HG03378 (cell line): ENCODE data around the gene DYNC1H1.

ENCODE experiments used
- ATAC-seq: cut with Tn5 transposase; IDR thresholded peaks from one replicate; pipeline ENCODE4 v1.9.1; 2021; ENCODE audit warnings: mild to moderate bottlenecking, moderate library complexity; ENCODE audit not compliant: unreplicated experiment

Gene DYNC1H1

DNA sequence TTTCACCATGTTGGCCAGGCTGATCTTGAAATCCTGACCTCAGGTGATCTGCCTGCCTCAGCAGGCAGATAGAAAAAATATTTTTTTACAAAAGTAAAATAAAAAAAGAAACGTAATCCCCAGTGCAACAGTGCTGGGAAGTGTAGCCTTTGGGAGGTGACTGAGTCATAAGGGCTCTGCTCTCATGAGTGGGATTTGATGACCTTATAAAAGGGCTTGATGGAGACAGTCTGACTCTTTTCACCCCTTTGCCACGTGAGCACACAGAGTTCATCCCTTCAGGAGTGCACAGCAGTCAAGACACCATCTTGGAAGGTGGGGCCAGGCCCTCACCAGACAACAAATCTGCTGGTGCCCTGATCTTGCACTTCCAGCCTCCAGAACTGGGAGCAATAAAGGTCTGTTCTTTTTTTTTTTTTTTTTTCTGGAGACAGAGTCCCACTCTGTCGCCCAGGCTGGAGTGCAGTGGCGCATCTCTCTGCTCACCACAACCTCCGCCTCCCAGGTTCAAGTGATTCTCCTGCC, 24.7 kb upstream of the DYNC1H1 start:
- ATAC-seq = no peak

DNA sequence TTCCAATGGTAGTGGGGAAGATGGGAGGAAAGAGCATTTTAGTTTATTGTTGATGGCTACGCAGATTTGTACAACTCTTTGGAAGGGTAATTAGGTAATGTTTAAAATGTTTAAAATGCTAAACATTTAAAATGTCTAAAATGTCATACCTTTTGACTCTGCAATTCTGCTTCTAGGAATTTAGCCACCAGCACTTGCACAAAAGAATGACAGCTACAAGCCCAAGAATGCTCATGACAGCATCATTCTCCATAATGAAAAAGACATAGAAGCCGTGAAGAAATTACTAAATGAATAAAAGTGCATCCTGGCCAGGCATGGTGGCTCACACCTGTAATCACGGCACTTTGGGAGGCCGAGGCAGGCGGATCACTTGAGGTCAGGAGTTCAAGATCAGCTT, 19.9 kb upstream of the DYNC1H1 start:
- no peak for ATAC-seq

- ATAC-seq = no peak
Measured at GRCh38 chr14:101945171-101945570, 19.2 kb upstream of the DYNC1H1 start.

GRCh38 chr14:101947577-101947903, 16.8 kb upstream of the DYNC1H1 start:
- ATAC-seq = peak; percentile 1

DNA sequence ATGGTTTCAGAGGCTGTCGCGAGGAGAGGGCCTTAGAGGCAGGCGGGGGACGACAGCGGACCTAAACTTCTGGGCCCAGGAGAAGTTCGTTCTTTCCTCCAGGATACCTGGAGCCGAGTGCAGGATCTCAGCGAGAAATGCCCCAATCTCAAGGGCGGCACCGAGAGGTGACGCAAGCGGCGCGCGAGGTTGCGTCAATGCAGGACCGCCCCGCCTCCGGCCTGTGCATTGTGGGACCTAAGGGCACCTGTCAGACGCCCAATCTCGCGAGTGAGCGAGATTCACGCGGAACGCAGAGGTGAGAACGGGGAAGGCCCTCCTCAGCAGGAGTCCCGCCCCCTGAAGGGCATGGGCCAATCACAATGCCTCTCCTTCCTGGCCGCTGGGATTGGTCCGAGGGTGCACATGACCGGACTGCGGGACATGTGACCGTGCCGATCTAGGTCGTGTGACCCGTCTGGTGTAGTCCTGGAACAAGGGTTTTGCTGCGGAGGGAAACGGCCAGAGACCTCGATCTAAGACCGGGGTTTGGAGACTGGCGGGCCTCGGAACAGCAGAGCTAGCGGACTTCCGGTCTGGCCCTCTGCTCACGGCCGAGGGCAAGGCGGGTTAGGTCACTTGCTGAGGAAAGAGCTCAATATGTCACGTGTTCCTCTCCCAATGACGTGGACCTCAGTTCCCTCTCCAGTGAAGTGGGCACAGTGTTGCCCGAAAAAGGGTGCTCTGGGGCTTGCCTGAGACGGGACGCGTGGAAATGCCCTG, 16.3 kb upstream of the DYNC1H1 start:
- peak; percentile 95 for ATAC-seq

DNA sequence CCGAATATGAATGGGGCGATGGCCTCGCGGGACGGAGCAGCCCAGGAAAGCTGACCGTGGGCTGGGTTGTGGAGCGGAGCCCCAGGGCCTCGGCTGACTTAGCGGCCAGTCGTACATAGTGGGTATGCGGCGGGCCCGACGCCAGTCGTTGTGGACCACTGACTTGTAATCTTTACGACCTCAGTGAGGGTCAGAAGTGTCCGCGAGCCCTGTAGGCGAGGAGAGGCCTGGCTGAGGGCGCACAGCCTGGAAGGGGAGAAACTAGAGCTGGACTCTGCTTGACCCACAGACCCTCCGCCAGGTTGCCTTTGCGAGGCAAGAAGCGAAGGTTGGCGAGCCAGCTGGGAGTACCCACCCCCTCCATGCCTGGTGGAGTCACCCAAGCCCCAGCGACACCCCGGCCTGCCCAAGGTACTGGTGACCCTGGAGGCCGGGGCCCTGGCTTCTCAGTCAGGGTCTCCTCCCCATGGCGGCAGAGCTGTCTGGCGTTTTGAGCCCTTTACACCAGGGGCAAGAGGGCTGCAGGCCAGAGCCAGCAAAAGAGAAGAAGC, 15.6 kb upstream of the DYNC1H1 start:
- ATAC-seq = no peak

DNA sequence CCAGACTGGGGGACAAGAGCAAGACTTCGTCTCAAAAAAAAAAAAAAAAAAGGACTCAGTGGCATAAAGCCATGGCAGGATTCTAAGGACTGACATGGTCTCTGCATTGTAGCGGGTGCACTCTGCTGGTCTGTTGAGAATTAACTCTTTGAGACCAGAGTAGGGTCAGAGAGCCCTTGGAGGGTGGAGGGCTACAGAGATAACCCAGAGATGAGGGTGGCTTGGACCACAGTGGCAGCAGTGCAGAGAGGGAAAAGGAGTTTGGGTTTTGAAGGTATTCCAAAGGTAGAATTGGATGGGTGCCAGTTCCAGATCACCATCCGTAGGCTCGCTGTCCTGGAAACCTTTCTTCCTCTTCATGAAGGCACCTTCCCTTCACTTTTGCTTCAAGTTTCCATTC, 14.3 kb upstream of the DYNC1H1 start:
- ATAC-seq = no peak

- ATAC-seq = no peak
Measured at GRCh38 chr14:101950516-101951215, 13.7 kb upstream of the DYNC1H1 start.

GRCh38 chr14:101953151-101953550, 11.2 kb upstream of the DYNC1H1 start:
- no peak for ATAC-seq

DNA sequence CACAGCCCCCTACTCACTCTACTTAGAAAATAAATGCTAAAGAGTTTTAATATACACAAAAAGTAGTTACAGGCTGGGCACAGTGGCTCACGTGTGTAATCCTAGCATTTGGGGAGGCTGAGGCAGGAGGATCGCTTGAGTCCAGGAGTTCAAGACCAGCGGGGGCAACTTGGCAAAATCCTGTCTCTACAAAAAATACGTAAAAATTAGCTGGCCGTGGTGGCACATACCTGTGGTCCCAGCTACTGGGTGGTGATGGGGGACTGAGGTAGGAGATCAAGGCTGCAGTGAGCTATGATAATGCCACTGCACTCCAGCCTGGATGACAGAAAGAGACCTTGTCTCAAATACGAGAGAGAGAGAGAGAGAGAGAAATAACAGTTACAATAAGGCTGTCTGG, 9.9 kb upstream of the DYNC1H1 start:
- ATAC-seq = no peak

DNA sequence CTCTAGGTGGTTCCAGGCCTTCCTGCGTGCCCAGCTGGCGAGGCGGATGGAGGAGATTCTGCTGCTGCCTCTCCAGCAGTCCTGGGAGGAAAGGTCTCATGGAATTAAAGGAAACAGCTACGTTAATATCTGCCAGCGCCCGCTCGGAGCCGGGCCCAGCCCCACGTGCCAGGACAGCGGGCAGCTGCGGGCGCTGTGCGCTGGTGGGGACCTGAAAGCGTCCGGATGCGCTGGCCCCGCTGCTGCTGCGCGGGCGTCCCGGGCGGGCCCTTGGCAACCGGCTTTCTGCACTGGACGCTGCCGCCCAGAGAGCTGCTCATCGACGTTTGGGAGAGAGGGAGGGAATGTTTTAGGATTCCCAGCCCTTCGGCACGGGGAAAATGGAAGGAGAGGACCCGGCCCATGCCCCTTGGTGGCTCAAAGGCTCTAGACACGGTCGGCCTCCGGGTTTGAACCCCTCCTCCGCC, 8.6 kb upstream of the DYNC1H1 start:
- ATAC-seq = no peak

- ATAC-seq = no peak
Measured at GRCh38 chr14:101956179-101956885, 8.0 kb upstream of the DYNC1H1 start.

- ATAC-seq = no peak
Measured at GRCh38 chr14:101957406-101958234, 6.8 kb upstream of the DYNC1H1 start.

- ATAC-seq = no peak
Measured at GRCh38 chr14:101958418-101959180, 5.8 kb upstream of the DYNC1H1 start.

DNA sequence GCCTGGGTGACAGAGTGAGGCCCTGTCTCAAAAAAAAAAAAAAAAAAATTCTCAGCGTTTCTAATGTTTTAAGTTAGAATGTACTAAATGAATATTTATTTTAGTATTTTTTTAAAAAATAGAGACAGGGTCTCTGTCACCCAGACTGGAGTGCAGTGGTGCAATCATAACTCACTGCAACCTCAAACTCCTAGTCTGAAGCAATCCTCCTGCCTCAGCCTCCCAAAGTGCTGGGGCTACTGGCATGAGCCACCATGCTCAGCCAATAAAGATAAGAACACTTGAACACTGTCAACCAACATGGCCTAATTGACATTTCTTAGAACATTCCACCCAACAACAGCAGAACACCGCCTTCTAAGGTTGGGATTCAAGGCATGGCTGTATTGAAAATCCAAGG, 5.1 kb upstream of the DYNC1H1 start:
- no peak for ATAC-seq

DNA sequence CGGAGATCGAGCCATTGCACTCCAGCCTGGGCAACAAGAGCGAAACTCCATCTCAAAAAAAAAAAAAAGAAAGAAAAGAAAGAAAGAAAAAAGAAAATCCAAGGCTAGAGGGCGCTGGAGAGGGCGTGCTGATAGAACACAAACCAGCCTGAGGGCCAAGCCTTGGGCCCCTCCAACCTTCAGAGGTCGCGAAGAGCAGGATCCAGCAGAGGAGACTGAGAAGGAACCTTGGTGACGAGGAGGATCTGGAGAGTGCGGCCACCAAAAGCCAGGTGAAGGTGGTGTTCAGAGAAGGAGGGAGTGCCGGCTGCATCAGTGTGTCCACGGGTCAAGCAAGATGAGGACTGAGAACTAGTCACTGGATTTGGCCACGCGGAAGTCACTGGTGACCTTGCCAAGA, 4.1 kb upstream of the DYNC1H1 start:
- ATAC-seq = no peak

DNA sequence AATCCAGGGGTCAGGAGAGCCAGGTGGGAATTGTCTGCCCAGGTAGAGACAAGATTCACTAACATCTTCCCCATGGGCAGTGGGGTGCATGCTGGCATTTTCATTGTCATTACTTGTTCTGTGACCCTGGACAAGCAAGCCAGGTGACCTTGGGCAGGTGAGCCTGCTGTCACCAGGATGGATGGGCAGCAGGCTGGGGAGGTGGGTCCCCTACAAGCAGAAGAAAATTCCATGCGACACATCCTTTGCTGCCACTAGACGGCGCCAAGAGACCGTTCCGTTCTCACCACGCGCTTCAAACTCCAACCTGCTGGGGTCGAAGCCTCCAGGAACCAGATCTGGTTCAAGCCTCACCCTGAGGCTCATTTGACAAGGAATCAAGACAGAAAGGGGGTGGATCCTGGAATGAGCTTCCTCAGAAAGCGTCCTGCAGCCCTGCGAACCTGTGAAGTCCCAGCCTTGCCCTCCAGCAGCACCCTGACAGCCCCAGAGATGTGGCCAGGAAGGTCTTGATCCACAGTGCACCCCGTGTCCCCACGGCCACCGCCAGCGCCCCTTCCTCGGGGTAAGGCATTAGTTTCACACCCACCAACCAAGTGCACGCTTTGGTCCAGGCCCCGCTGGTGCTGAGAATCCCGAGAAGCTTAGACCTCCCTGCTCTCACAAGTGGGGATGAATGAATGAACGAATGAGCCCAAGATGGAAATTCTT, 3.2 kb upstream of the DYNC1H1 start:
- ATAC-seq = peak; percentile 36

DNA sequence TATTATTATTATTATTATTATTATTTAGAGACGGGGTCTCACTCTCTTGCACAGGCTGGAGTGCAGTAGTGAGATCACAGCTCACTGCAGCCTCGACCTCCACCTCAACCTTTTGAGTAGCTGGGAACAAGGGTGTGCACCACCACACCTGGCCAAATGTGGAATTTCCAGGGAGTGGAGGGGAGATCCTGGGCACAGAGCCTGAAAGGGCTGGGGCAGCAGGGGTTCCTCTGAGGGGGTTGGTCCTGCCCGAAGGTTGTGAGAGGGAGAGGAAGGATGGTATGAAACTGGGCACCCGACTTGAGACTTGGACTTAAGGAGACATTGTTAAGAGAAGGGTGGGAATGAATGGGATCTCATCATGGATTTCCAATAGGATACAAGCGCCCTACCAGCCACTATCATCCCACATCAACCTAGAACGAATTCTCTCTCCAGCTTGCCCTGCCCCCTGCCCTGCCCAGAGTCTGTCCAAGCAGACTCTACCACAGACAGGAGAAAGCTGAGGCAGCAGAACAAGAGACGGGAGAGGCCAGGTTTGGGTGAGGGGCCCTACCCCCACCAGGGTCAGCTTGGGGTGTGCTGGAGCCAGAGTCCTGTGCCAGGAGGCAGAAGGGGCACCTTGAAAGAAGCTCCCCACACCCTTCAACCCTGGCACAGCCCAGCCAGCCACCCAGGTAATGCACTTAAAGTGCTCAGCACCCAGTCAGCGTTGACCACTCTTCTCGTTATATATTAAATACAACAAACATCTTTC, 2.4 kb upstream of the DYNC1H1 start:
- no peak for ATAC-seq
